Gastrocnemius medialis (tissue), 4 donors: Measurements from ENCODE around the gene EDNRA. TPM values are rescaled to one million over a fixed set of nuclear protein-coding genes. Genes with fewer than 3 reads are reported as not detected.

Experiments
- ATAC-seq, 2 donors: fragments of 150-250 bp; one replicate each; pipeline ENCODE4 v1.9.1; 2016
- DNase-seq, 2 donors: peaks; one replicate each; pipeline ENCODE4 v3.0.0-alpha.2; 2019
- H3K27ac ChIP-seq, 4 donors: fragments of 200-600 bp; sonication (generic); 1 replicate in 1 of 4; 2 replicates in 3 of 4; pipeline ENCODE4 v1.5.1; 2016 to 2018; ENCODE audit warnings: mild to moderate bottlenecking in 2 of 4, moderate library complexity in 1 of 4
- H3K27me3 ChIP-seq, 3 donors: fragments of 200-600 bp; sonication (generic) in 2 of 3; 1 replicate in 1 of 3; 2 replicates in 2 of 3; pipeline versions ENCODE4 v1.5.1 to v1.6.0; 2016 to 2019; ENCODE audit warnings: mild to moderate bottlenecking in 1 of 3, moderate library complexity in 1 of 3
- H3K36me3 ChIP-seq, 2 donors: fragments of 200-600 bp; sonication (generic) in 1 of 2; one replicate each; pipeline ENCODE4 v1.5.1; 2017 to 2018
- H3K4me1 ChIP-seq, 2 donors: fragments of 200-600 bp; sonication (generic) in 1 of 2; one replicate each; pipeline ENCODE4 v1.5.1; 2016 to 2017; ENCODE audit warnings: mild to moderate bottlenecking in 2 of 2
- H3K4me3 ChIP-seq, 4 donors: fragments of 200-600 bp; sonication (generic) in 3 of 4; 1 replicate in 1 of 4; 2 replicates in 3 of 4; pipeline ENCODE4 v1.5.1; 2016 to 2019; ENCODE audit warnings: mild to moderate bottlenecking in 2 of 4
- H3K9me3 ChIP-seq, 3 donors: fragments of 200-600 bp; sonication (generic) in 2 of 3; 1 replicate in 1 of 3; 2 replicates in 2 of 3; pipeline ENCODE4 v1.5.1; 2016 to 2019
- CTCF ChIP-seq, 5 experiments: fragments of 450-650 bp in 3 of 5; fragments of 200-600 bp in 2 of 5; sonication (generic) in 2 of 5; IDR thresholded peaks in 4 of 5; conservative IDR thresholded peaks in 1 of 5; 1 replicate in 4 of 5; 2 replicates in 1 of 5; pipeline ENCODE4 v1.5.1; 2016 to 2019; ENCODE audit warnings: antibody characterized with exemption in 5 of 5, mild to moderate bottlenecking in 3 of 5, moderate library complexity in 3 of 5
- POLR2A ChIP-seq, 2 donors: fragments of 450-650 bp; IDR thresholded peaks; one replicate each; pipeline ENCODE4 v1.6.1; 2017; ENCODE audit warnings: antibody characterized with exemption in 2 of 2, mild to moderate bottlenecking in 2 of 2, moderate library complexity in 2 of 2
- in situ Hi-C, 4 donors: fragments of 200-750 bp; cut with MboI; loops; one replicate each; pipeline versions ENCODE4 v1.15.0 to v1.8.0; 2017; ENCODE audit warnings: low sequenced_read_pairs in 4 of 4
- intact Hi-C: fragments of 100-400 bp; cut with DNase I; formaldehyde crosslinking; loops from one replicate; pipeline ENCODE4 v1.15.1; 2023; ENCODE audit warnings: low total_unique reads
- total RNA-seq, 4 donors: library from RNA; depleted of rRNA; stranded (reverse); fragments of >200 nt; gene quantifications; one replicate each; pipeline versions ENCODE4 v1.1.0 to v1.2.3, GENCODE V29; 2016

EDNRA gene
- total RNA-seq, 4 donors from 2014 or later: 1.4 to 8.4 (median 2.6) TPM

GRCh38 chr4:147528054-147528453 lies 47.2 kb downstream of the EDNRA start:
- Histone ChIP-seq H3K9me3 (no peaks in the 10 kb centered on the region), H3K4me1 (no peaks in the 10 kb centered on the region), H3K4me3 (no peak overlapping the region), H3K27me3 (no peaks in the 10 kb centered on the region), H3K27ac (no peak overlapping the region), H3K36me3 (no peaks in the 10 kb centered on the region)
- in situ Hi-C loops (no loop called here), intact Hi-C loops (no loop called here)
- DNase-seq (no peak), ATAC-seq (no peak)
- TF ChIP-seq POLR2A (IDR thresholded peaks at IDR 0.05) (no peak), CTCF (IDR thresholded peaks at IDR 0.05 in 4 of 5, conservative IDR thresholded peaks at IDR 0.05 in 1 of 5) (no peak)

- Histone ChIP-seq H3K4me1 (no peaks in the 10 kb centered on the region), H3K4me3 (no peak overlapping the region), H3K36me3 (no peaks in the 10 kb centered on the region), H3K27ac (no peak overlapping the region), H3K27me3 (no peaks in the 10 kb centered on the region), H3K9me3 (no peaks in the 10 kb centered on the region)
- intact Hi-C loops (no loop called here), in situ Hi-C loops (no loop called here)
- no peak for ATAC-seq
- DNase-seq: no peak
- no peak for TF ChIP-seq POLR2A (IDR thresholded peaks at IDR 0.05)
- TF ChIP-seq CTCF (IDR thresholded peaks at IDR 0.05 in 4 of 5, conservative IDR thresholded peaks at IDR 0.05 in 1 of 5): no peak
Measured at GRCh38 chr4:147530134-147530533, 49.2 kb downstream of the EDNRA start.

- Histone ChIP-seq H3K4me3 (no peak overlapping the region), H3K36me3 (no peaks in the 10 kb centered on the region), H3K9me3 (no peaks in the 10 kb centered on the region), H3K27me3 (no peaks in the 10 kb centered on the region), H3K4me1 (no peaks in the 10 kb centered on the region), H3K27ac (no peak overlapping the region)
- intact Hi-C loops: no loop called here
- in situ Hi-C loops: no loop called here
- DNase-seq: no peak
- ATAC-seq: no peak
- TF ChIP-seq CTCF (IDR thresholded peaks at IDR 0.05 in 4 of 5, conservative IDR thresholded peaks at IDR 0.05 in 1 of 5) (no peak), POLR2A (IDR thresholded peaks at IDR 0.05) (no peak)
Measured at GRCh38 chr4:147530723-147531122, 49.8 kb downstream of the EDNRA start.

GRCh38 chr4:147532896-147533295 lies 52.0 kb downstream of the EDNRA start:
- H3K4me1 ChIP-seq: no peaks in the 10 kb centered on the region
- H3K4me3 ChIP-seq: no peak overlapping the region
- ATAC-seq (no peak), DNase-seq (no peak)
- in situ Hi-C loops: no loop called here
- TF ChIP-seq CTCF (IDR thresholded peaks at IDR 0.05 in 4 of 5, conservative IDR thresholded peaks at IDR 0.05 in 1 of 5): no peak
- no peak for TF ChIP-seq POLR2A (IDR thresholded peaks at IDR 0.05)
- no peaks in the 10 kb centered on the region for H3K9me3 ChIP-seq
- H3K36me3 ChIP-seq: no peaks in the 10 kb centered on the region
- H3K27ac ChIP-seq: no peak overlapping the region
- no peaks in the 10 kb centered on the region for H3K27me3 ChIP-seq
- intact Hi-C loops: no loop called here

GRCh38 chr4:147533331-147533730 lies 52.4 kb downstream of the EDNRA start:
- Histone ChIP-seq H3K4me3 (no peak overlapping the region), H3K27ac (no peak overlapping the region), H3K9me3 (no peaks in the 10 kb centered on the region), H3K36me3 (no peaks in the 10 kb centered on the region), H3K4me1 (no peaks in the 10 kb centered on the region), H3K27me3 (no peaks in the 10 kb centered on the region)
- no peak for TF ChIP-seq CTCF (IDR thresholded peaks at IDR 0.05 in 4 of 5, conservative IDR thresholded peaks at IDR 0.05 in 1 of 5)
- no peak for TF ChIP-seq POLR2A (IDR thresholded peaks at IDR 0.05)
- in situ Hi-C loops (no loop called here), intact Hi-C loops (no loop called here)
- DNase-seq: no peak
- ATAC-seq: no peak
